Measurements from ENCODE around the gene ACSM3.
A peak's percentile ranks its signal among the peaks of the same experiment; 100 is the strongest.
"Not testable (repeated sequence)": the region's sequence is repeated elsewhere in the genome, so short reads cannot be mapped to it uniquely, and the experiment has no call there.

ACSM3 gene

GRCh38 chr16:20763461-20764232 is at the start of gene ACSM3:
Gene ACSM3 (plus strand): TSS chr16:20764014. CDS start chr16:20770035, 6,021 bp downstream.
- Histone ChIP-seq H3K9me3 (ENCODE audit: control insufficient read depth in 1 of 2, low read length in 2 of 2) (peaks cover 0 to 5% of the 10 kb centered on the region in 2 donors), H3K36me3 (ENCODE audit: control insufficient read depth in 1 of 2, insufficient read depth in 2 of 2, low read length in 2 of 2) (no peaks in the 10 kb centered on the region), H3K27ac (ENCODE audit: low read depth, low read length) (peak within 1 kb of the TSS; percentile 22), H3K9ac (ENCODE audit: low read depth in 1 of 2, low read length in 2 of 2) (peak within 1 kb of the TSS; percentile 48 to 57), H3K4me3 (ENCODE audit: low read depth in 1 of 2, low read length in 2 of 2) (peak within 1 kb of the TSS; percentile 59 to 71), H3K4me1 (ENCODE audit: control insufficient read depth in 1 of 2, insufficient read depth in 2 of 2, low read length in 2 of 2) (peaks cover 3 to 18% of the 10 kb centered on the region in 2 donors), H3K27me3 (ENCODE audit: control insufficient read depth in 1 of 2, insufficient read depth in 2 of 2, low read length in 2 of 2) (no peaks in the 10 kb centered on the region)

- not testable (repeated sequence) for H3K27ac ChIP-seq (ENCODE audit: low read depth, low read length); H3K4me3 ChIP-seq (ENCODE audit: low read depth in 1 of 2, low read length in 2 of 2); H3K36me3 ChIP-seq (ENCODE audit: control insufficient read depth in 1 of 2, insufficient read depth in 2 of 2, low read length in 2 of 2); H3K9ac ChIP-seq (ENCODE audit: low read depth in 1 of 2, low read length in 2 of 2); H3K4me1 ChIP-seq (ENCODE audit: control insufficient read depth in 1 of 2, insufficient read depth in 2 of 2, low read length in 2 of 2); H3K9me3 ChIP-seq (ENCODE audit: control insufficient read depth in 1 of 2, low read length in 2 of 2); H3K27me3 ChIP-seq (ENCODE audit: control insufficient read depth in 1 of 2, insufficient read depth in 2 of 2, low read length in 2 of 2)
Observed at GRCh38 chr16:20717718-20718117, 46.1 kb upstream of the ACSM3 start.

GRCh38 chr16:20720251-20720650 is 43.6 kb upstream of the ACSM3 start:
- H3K36me3 ChIP-seq (ENCODE audit: control insufficient read depth in 1 of 2, insufficient read depth in 2 of 2, low read length in 2 of 2): no peaks in the 10 kb centered on the region
- H3K4me1 ChIP-seq (ENCODE audit: control insufficient read depth in 1 of 2, insufficient read depth in 2 of 2, low read length in 2 of 2): no peaks in the 10 kb centered on the region
- no peak overlapping the region for H3K4me3 ChIP-seq (ENCODE audit: low read depth in 1 of 2, low read length in 2 of 2)
- no peaks in the 10 kb centered on the region for H3K9me3 ChIP-seq (ENCODE audit: control insufficient read depth in 1 of 2, low read length in 2 of 2)
- H3K27ac ChIP-seq (ENCODE audit: low read depth, low read length): no peak overlapping the region
- no peaks in the 10 kb centered on the region for H3K27me3 ChIP-seq (ENCODE audit: control insufficient read depth in 1 of 2, insufficient read depth in 2 of 2, low read length in 2 of 2)
- H3K9ac ChIP-seq (ENCODE audit: low read depth in 1 of 2, low read length in 2 of 2): no peak overlapping the region

- Histone ChIP-seq H3K4me3 (ENCODE audit: low read depth in 1 of 2, low read length in 2 of 2) (no peak overlapping the region), H3K4me1 (ENCODE audit: control insufficient read depth in 1 of 2, insufficient read depth in 2 of 2, low read length in 2 of 2) (no peaks in the 10 kb centered on the region), H3K36me3 (ENCODE audit: control insufficient read depth in 1 of 2, insufficient read depth in 2 of 2, low read length in 2 of 2) (no peaks in the 10 kb centered on the region), H3K27ac (ENCODE audit: low read depth, low read length) (no peak overlapping the region), H3K9ac (ENCODE audit: low read depth in 1 of 2, low read length in 2 of 2) (no peak overlapping the region), H3K27me3 (ENCODE audit: control insufficient read depth in 1 of 2, insufficient read depth in 2 of 2, low read length in 2 of 2) (no peaks in the 10 kb centered on the region), H3K9me3 (ENCODE audit: control insufficient read depth in 1 of 2, low read length in 2 of 2) (no peaks in the 10 kb centered on the region)
Observed at GRCh38 chr16:20726661-20727060, 37.2 kb upstream of the ACSM3 start.

- no peaks in the 10 kb centered on the region for H3K9me3 ChIP-seq (ENCODE audit: control insufficient read depth in 1 of 2, low read length in 2 of 2)
- H3K27ac ChIP-seq (ENCODE audit: low read depth, low read length): no peak overlapping the region
- no peaks in the 10 kb centered on the region for H3K27me3 ChIP-seq (ENCODE audit: control insufficient read depth in 1 of 2, insufficient read depth in 2 of 2, low read length in 2 of 2)
- no peaks in the 10 kb centered on the region for H3K36me3 ChIP-seq (ENCODE audit: control insufficient read depth in 1 of 2, insufficient read depth in 2 of 2, low read length in 2 of 2)
- H3K4me1 ChIP-seq (ENCODE audit: control insufficient read depth in 1 of 2, insufficient read depth in 2 of 2, low read length in 2 of 2): no peaks in the 10 kb centered on the region
- no peak overlapping the region for H3K9ac ChIP-seq (ENCODE audit: low read depth in 1 of 2, low read length in 2 of 2)
- H3K4me3 ChIP-seq (ENCODE audit: low read depth in 1 of 2, low read length in 2 of 2): no peak overlapping the region
Observed at GRCh38 chr16:20727181-20727580, 36.6 kb upstream of the ACSM3 start.

- Histone ChIP-seq H3K27ac (ENCODE audit: low read depth, low read length) (no peak overlapping the region), H3K9ac (ENCODE audit: low read depth in 1 of 2, low read length in 2 of 2) (no peak overlapping the region), H3K27me3 (ENCODE audit: control insufficient read depth in 1 of 2, insufficient read depth in 2 of 2, low read length in 2 of 2) (no peaks in the 10 kb centered on the region), H3K4me3 (ENCODE audit: low read depth in 1 of 2, low read length in 2 of 2) (no peak overlapping the region), H3K4me1 (ENCODE audit: control insufficient read depth in 1 of 2, insufficient read depth in 2 of 2, low read length in 2 of 2) (no peaks in the 10 kb centered on the region), H3K9me3 (ENCODE audit: control insufficient read depth in 1 of 2, low read length in 2 of 2) (no peaks in the 10 kb centered on the region), H3K36me3 (ENCODE audit: control insufficient read depth in 1 of 2, insufficient read depth in 2 of 2, low read length in 2 of 2) (no peaks in the 10 kb centered on the region)
Observed at GRCh38 chr16:20729141-20729540, 34.7 kb upstream of the ACSM3 start.

- Histone ChIP-seq H3K9me3 (ENCODE audit: control insufficient read depth in 1 of 2, low read length in 2 of 2) (no peaks in the 10 kb centered on the region), H3K27ac (ENCODE audit: low read depth, low read length) (no peak overlapping the region), H3K4me1 (ENCODE audit: control insufficient read depth in 1 of 2, insufficient read depth in 2 of 2, low read length in 2 of 2) (no peaks in the 10 kb centered on the region), H3K4me3 (ENCODE audit: low read depth in 1 of 2, low read length in 2 of 2) (no peak overlapping the region), H3K9ac (ENCODE audit: low read depth in 1 of 2, low read length in 2 of 2) (no peak overlapping the region), H3K27me3 (ENCODE audit: control insufficient read depth in 1 of 2, insufficient read depth in 2 of 2, low read length in 2 of 2) (no peaks in the 10 kb centered on the region), H3K36me3 (ENCODE audit: control insufficient read depth in 1 of 2, insufficient read depth in 2 of 2, low read length in 2 of 2) (peaks cover 17 to 44% of the 10 kb centered on the region in 2 donors)
Observed at GRCh38 chr16:20734056-20734455, 29.8 kb upstream of the ACSM3 start.

GRCh38 chr16:20734782-20735181 is 29.0 kb upstream of the ACSM3 start:
- Histone ChIP-seq H3K27ac (ENCODE audit: low read depth, low read length) (no peak overlapping the region), H3K36me3 (ENCODE audit: control insufficient read depth in 1 of 2, insufficient read depth in 2 of 2, low read length in 2 of 2) (peaks cover 17 to 44% of the 10 kb centered on the region in 2 donors), H3K27me3 (ENCODE audit: control insufficient read depth in 1 of 2, insufficient read depth in 2 of 2, low read length in 2 of 2) (no peaks in the 10 kb centered on the region), H3K9ac (ENCODE audit: low read depth in 1 of 2, low read length in 2 of 2) (no peak overlapping the region), H3K4me1 (ENCODE audit: control insufficient read depth in 1 of 2, insufficient read depth in 2 of 2, low read length in 2 of 2) (peaks cover under 1 to 5% of the 10 kb centered on the region in 2 donors), H3K4me3 (ENCODE audit: low read depth in 1 of 2, low read length in 2 of 2) (no peak overlapping the region), H3K9me3 (ENCODE audit: control insufficient read depth in 1 of 2, low read length in 2 of 2) (no peaks in the 10 kb centered on the region)

- Histone ChIP-seq H3K4me3 (ENCODE audit: low read depth in 1 of 2, low read length in 2 of 2) (no peak overlapping the region), H3K4me1 (ENCODE audit: control insufficient read depth in 1 of 2, insufficient read depth in 2 of 2, low read length in 2 of 2) (peaks cover 8 to 12% of the 10 kb centered on the region in 2 donors), H3K27ac (ENCODE audit: low read depth, low read length) (no peak overlapping the region), H3K36me3 (ENCODE audit: control insufficient read depth in 1 of 2, insufficient read depth in 2 of 2, low read length in 2 of 2) (peaks cover 17 to 44% of the 10 kb centered on the region in 2 donors), H3K27me3 (ENCODE audit: control insufficient read depth in 1 of 2, insufficient read depth in 2 of 2, low read length in 2 of 2) (no peaks in the 10 kb centered on the region), H3K9ac (ENCODE audit: low read depth in 1 of 2, low read length in 2 of 2) (no peak overlapping the region), H3K9me3 (ENCODE audit: control insufficient read depth in 1 of 2, low read length in 2 of 2) (no peaks in the 10 kb centered on the region)
Observed at GRCh38 chr16:20735490-20735889, 28.3 kb upstream of the ACSM3 start.

- Histone ChIP-seq H3K27me3 (ENCODE audit: control insufficient read depth in 1 of 2, insufficient read depth in 2 of 2, low read length in 2 of 2) (no peaks in the 10 kb centered on the region), H3K27ac (ENCODE audit: low read depth, low read length) (peak overlapping the region; percentile 46), H3K9me3 (ENCODE audit: control insufficient read depth in 1 of 2, low read length in 2 of 2) (no peaks in the 10 kb centered on the region), H3K4me3 (ENCODE audit: low read depth in 1 of 2, low read length in 2 of 2) (peak overlapping the region; percentile 82 to 100), H3K4me1 (ENCODE audit: control insufficient read depth in 1 of 2, insufficient read depth in 2 of 2, low read length in 2 of 2) (peaks cover 8 to 18% of the 10 kb centered on the region in 2 donors), H3K36me3 (ENCODE audit: control insufficient read depth in 1 of 2, insufficient read depth in 2 of 2, low read length in 2 of 2) (peaks cover 13 to 36% of the 10 kb centered on the region in 2 donors), H3K9ac (ENCODE audit: low read depth in 1 of 2, low read length in 2 of 2) (peak overlapping the region; percentile 71 to 77)
Observed at GRCh38 chr16:20740007-20740883, 23.6 kb upstream of the ACSM3 start.

All from duodenal mucosa (tissue), 2 donors.